ENCODE results near the gene TPRG1L.
"Not testable (repeated sequence)": the region's sequence is repeated elsewhere in the genome, so short reads cannot be mapped to it uniquely, and the experiment has no call there.

Gene TPRG1L

DNA sequence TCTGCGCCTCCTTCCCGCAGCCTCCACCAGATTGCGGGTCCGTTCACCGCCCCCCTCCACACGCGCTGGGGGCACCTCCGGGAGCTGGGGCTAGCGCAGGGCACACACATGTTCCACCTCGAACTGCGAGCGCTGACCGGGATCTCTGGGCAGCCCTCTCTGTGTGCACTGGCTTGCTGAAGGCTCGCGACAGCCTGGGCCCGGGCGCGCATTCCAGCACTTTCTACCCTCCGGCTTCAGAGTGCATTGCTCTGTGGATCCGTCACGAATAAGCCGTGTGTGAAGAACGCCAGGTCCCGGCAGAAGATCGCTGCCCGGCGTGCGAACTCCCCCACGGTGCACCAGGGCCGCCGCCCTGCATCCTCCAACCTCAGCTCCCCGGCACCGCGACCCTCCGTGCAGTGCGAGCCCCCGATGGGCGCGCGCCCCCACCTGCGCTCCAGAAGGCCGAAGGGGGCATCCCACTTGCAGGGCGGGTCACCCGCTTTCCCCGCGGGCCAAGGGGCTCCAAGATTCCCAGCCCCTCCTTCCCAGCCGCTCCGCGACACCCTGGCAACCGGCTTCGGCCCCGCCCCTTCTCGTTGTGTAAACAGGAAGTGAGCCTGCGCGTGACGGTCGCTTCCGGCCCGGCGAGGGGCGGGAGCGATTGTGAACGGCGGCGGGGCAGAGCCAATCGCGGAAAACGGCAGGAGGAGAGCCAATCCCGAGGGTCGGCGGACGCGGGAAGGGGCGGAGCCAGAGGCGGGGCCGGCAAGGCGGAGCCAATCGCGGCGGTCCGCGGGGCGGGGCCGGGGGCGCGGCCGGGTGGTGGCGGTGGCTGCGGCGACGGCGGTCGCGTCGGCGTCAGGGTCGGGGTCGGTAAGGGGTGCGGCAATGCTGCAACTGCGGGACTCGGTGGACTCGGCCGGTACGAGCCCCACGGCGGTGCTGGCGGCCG, at the start of gene TPRG1L:
Gene TPRG1L (plus strand): TSS at position 816 of the 937 bp plus-strand sequence. CDS start 58 bp downstream, at position 874.
- DNase-seq = no peak

DNA sequence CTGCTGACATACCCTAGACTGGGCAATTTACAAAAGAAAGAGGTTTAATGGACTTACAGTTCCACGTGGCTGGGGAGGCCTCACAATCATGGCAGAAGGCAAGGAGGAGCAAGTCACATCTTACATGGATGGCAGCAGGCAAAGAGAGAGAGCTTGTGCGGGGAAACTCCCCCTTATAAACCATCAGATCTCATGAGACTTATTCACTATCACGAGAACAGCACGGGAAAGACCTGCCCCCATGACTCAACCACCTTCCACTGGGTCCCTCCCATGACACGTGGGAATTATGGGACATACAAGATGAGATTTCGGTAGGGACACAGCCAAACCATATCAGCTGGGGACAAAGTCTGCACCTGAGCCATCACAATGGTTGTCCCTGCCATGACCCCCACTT, 49.3 kb upstream of the TPRG1L start:
- not testable (repeated sequence) for DNase-seq

DNA sequence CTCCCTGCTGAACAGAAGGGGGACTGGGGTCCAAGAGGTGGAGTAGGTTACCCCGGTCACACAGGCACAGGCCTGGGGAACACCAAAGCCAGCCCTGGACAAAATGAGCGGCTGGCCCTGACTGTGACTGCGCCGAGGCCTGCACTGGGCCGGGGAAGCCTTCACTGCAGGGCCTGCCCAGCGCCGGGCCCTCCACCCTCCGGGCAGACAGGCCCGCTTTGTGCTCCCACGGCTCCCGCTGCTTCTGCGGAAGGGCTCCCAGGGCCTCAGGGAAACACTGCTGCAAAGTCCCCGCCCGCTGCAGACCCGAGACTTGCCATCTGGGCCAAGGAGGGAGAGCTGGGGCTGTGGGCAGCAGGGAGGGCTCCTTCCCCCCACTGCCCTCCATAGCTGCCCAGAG, 48.8 kb upstream of the TPRG1L start:
- no peak for DNase-seq

DNA sequence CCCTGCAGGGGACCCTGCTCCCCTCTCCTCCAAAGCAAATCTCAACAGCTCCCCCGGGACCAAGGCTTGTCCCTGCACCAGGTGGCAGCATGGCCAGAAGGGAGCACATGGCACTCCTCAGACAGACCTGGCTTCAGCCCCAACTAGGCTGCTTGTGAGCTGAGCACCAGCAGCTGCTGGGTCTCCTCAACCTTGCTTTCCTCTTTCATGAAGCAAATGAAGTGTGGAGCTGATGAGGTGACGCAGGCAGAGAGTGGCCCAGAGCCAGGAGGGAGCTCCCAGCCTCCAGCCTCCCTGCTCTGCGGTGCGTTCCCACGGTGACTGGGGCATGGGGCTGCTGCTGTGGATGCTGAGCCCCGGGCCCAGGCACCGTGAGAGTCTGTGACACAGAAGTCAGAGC, 47.5 kb upstream of the TPRG1L start:
- DNase-seq = no peak

DNA sequence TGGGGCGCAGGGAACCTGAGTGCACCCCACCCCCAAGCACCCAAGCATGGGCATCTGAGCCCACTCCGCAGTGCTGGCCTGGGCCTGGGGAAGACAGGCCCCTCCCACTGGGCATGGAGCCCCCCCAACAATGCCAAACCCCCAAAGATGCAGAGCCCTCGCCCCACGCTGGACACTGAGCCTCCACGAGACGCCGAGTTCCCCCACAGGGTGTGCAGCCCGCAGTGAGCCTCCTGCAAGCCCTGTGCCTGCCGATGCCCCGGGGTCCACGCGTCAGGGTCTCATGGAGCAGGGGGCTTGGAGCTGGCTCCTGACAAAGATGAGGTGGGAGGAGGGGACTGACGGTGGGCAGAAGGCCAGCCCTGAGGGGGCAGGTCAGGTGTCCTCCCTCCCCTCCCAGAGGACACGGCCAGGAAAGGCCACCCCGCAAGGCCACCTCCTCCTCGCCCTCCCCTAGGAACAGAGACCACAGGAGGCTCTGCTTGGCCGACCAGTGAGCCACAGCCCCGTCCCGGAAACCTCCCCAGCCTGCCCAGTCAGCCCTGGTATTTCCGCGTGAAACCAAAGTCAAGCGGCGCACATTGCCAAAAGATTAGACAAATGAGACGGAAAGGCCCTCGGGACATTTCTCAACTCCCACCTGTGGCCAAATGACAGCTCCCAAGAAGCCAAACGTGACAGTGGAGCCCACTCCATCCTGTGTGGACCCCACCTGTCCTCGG, 46.9 kb upstream of the TPRG1L start:
- no peak for DNase-seq

DNA sequence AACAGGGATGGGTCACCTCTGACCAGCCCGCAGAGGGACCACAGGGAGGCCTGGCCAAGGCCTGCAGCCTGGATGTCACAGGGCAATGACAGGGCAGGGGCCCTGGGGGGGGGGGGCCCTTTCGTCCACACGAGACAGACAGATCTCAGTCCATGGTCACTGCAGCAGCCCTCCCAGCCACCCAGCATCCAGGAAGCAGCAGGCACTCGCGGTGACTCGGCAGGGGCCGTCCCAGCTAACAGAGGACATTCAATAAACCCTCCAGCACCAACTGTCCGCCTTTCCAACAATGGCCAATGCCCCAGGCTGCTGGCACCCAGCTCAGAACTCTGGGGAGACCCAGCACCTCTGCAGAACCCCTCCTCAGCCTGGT, 46.4 kb upstream of the TPRG1L start:
- no peak for DNase-seq

DNA sequence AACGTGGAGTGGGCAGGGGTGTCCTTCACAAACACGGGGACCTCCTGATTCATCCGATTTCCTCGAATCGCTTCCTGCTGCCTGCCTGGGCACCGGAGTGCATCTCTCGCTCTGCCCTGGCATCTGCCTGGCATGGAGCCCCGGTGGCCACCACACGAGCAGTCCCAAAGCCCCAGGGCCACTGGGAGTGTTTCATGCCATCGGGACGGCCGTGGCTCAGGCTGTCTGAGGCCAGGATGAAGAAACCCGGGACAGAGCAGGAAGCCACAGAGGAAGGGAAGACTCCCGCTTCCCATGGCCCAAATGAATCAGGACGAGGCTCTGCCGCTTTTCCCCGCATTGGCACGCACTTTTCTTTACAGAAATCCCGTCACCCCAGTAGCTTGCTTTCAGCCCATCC, 45.9 kb upstream of the TPRG1L start:
- no peak for DNase-seq

DNA sequence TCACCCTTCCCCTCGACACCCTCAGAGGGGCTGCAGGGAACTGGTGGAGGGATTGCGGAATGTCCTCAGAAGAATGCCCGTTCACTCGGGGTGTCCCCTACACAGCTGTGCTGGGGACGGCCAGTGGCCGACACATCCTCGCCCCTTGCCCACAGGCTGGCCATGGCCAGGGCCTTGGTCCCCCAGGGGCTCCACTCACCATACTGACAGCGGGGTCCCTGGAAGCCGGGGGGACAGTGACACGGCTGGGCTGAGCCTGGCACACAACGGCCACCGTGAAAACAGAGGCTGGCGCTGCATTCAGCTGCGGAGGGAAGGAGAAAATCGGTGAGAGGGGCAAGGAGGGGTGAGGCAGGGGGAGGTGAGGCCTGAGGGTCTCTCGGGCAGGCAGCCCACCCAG, 45.2 kb upstream of the TPRG1L start:
- no peak for DNase-seq

DNA sequence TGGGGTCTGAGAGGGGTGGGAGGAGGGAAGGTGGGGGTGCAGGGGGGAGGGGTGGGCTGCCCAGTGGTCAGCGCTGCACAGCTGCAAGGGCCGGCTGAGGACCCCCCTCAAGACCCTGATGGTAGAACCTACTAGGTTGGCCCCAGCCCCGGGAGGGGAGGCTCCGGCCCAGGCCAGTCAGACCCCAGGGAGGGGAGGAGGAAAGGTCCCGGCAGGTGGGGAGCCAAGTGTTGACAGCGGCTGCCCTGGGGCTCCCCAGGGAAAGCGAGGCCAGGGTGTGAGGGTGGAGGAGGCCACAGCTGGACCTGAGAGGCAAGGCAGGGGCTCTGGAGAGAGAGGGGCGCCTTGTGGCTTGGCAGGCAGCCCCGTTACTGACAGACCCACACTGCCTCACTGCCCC, 44.6 kb upstream of the TPRG1L start:
- no peak for DNase-seq

DNA sequence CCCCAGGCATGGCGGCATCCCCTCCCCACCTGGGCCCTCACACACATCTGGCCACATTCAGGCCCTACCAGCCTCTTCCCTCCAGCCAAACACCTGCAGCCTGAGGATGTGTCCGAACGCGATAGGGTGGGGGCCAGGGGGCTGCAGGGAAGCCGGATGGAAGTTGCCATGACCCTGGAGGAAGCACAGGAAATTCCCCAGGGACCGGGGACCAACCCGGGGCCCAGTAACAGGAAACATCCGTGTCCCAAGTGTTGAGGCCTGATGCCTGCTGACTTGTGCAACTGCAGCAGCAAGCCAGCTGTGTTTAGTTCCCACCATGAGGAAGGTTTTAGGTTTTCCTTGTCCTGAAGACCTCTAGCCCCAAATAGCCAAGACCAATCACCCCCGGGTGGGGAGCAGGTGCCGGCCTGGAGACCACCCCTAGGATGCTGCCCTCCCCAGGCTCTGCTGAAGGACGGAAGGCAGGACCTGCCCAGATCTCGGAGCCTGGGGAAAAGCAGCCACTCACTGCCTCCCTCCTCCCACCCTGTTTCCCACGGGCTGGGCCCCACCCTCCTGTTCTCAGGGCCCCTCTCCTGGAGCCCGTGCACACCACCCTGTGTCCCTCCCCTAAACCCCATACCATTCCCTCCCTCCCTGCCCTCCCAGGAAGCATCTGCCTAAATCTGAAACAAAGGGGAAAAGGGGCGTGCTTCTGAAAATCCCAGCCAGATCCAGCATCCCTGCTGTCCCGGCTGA, 43.3 kb upstream of the TPRG1L start:
- no peak for DNase-seq

DNA sequence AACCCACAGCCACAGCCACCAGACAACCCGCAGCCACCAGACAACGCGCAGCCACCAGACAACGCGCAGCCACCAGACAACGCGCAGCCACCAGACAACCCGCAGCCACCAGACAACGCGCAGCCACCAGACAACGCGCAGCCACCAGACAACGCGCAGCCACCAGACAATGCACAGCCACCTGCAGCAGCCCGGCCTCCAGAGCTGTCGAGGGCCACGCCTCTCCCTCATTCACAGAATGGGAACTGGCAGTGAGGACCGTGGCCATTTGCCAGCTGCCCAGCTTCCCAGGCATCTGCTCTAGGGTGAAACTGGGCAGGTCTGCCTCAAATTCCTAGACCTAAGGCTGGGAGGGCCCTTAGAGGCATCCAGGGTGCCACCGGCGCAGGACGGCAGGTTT, 41.1 kb upstream of the TPRG1L start:
- not testable (repeated sequence) for DNase-seq

DNA sequence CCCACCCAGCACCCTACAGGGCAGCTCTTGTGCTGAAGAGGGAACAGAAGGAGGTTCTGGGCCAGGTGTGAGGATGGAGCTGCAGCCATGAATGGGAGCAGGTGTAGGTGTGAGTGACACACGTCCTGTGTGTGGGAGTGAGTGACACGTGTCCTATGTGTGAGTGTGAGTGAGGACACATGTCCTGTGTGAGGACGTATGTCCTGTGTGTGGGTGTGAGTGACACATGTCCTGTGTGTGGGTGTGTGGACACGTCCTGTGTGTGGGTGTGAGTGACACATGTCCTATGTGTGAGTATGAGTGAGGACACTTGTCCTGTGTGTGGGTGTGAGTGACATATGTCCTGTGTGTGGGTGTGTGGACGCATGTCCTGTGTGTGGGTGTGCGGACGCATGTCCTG, 39.9 kb upstream of the TPRG1L start:
- no peak for DNase-seq

DNA sequence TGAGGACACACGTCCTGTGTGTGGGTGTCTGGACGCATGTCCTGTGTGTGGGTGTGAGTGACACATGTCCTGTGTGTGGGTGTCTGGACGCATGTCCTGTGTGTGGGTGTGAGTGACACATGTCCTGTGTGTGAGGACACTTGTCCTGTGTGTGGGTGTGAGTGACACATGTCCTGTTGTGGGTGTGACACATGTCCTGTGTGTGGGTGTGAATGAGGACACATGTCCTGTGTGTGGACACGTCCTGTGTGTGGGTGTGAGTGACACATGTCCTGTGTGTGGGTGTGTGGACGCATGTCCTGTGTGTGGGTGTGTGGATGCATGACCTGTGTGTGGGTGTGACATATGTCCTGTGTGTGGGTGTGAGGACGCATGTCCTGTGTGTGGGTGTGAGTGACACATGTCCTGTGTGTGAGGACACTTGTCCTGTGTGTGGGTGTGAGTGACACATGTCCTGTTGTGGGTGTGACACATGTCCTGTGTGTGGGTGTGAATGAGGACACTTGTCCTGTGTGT, 39.4 kb upstream of the TPRG1L start:
- not testable (repeated sequence) for DNase-seq

DNA sequence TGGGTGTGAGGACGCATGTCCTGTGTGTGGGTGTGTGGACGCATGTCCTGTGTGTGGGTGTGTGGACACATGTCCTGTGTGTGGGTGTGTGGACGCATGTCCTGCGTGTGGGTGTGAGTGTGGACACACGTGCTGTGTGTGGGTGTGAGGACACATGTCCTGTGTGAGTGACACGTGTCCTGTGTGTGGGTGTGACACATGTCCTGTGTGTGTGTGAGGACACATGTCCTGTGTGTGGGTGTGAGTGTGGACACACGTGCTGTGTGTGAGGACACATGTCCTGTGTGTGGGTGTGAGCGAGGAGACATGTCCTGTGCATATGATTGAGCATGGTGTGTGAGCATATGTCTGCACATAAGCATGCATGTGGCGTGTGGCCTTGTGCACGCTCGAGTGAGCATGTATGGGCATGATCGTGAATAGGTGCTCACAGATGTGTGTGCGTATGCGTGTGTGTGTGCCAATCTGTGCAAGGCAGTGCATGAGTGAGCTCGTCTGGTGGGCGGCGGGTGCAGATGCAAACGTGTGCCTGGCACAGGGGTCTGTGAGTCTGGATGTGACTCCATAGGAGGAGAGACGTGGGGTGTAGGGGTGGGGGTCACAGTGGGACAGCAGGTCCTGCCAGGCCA, 38.8 kb upstream of the TPRG1L start:
- no peak for DNase-seq

DNA sequence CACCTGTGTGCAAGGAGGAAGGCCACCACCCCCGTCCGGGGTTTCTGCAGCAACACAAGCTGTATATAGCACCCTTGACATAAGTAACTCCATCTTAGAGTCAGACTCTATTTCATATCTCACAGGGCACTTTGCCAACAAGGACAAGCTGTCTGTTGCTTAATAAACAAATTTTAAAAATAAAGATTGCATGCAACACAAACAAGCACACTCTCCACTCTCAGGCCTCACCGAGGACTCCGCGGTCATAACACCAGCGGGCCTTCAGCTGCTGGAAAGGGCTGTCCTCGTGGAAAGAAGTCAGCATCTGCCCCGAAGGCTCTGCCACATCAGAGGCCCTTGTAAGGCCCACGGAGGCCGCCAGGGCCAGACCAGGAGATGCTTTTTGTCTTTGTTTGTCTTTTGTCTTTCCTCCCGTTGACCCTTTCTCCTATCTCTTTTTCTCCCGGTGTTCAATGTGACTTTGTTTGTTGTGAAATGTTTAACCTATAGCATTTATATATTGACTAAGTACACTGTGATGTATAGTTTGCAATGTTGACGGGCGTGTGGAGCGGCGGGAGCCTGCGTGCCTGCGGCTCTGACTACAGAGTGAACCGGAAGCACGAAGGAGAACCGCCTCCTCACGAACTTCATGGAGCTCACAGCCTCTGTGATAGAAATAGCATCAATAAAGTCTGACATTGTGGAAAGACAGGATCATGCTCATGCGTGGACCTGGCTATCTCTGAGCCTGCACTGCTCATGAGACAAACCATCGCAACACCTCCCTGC, 37.6 kb upstream of the TPRG1L start:
- DNase-seq = no peak

DNA sequence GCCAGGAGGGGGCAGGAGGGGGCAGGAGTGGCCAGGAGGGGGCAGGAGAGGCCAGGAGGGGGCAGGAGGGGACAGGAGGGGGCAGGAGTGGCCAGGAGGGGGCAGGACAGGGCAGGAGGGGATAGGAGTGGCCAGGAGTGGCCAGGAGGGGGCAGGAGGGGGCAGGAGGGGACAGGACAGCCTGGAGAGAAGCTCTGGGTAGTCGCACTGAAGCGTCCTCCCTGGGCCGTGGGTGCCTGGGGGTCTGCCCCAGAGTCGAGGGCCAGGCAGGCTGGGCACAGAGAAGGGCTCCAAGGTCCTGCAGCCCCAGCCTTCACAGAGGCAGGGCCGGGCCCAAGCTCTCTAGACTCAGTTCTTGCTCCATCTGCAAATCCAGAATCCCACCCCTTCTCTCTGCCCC, 36.4 kb upstream of the TPRG1L start:
- DNase-seq = no peak

DNA sequence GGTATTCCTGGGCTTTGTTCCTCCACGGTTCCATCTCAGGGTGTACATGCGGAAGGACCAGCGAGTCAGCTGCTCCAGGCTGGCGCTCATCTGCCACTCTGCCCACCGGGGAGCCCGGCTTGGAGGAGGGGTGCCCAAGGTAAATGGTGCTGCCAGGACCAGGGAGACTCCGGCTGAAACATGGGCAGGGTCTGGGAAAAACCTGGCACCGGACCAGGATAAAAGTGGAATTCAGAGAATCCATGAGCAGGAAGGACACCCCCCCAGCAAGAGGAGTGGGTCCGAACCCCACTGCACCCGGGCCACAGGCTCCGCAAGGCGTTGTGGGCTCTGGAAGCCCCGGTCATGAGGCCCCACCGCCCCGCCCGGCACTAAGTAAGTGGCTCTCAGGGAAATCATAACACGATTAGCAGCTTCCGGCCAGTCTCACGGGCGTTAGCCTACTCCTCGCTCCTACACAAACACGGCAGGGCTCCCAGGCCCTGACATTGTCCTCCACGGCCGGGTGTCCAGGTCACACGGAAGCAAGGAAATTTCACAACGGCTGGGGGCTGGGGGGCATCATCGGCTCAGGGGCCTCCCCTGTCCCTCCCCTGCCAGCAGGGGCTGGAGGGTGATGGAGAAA, 34.6 kb upstream of the TPRG1L start:
- DNase-seq = no peak

DNA sequence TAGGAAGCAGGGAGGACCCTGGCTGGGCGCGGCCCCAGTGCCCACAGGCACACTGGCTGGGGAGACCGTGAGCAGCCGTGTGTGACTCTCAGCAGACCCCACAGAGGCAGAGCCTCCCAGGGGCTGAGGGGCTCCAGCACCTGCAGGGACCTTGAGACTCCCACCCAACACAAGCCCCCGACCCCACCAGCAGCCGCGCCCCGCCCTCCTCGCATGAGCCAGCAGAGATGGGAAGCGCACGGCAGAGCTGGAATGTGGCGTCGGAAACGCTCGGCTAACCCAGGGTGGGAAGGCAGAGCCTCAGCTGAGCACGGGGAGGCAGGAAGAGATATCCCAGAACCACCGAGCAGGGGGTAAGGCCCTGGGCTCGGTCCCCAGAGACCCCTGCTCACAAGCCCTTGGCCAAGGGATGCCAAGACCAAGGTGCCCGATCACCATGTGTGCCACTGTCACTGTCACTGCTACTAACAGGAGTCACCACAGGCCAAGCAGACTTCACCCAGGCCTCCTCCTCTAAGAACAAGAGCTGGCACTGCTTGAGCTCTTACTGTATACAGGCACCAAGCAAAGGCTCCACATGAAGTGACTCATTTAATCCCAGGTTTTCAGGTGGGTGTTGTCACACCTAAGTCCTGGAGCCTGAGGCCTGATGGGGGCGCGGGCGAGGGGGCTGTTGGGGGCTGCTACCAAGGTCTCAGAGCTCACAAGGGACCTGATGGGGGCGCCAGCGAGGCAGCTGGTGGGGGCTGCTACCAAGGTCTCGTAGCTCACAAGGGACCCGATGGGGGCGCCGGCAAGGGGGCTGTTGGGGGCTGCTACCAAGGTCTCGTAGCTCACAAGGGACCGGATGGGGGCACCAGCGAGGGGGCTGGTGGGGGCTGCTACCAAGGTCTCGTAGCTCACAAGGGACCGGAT, 33.6 kb upstream of the TPRG1L start:
- no peak for DNase-seq

DNA sequence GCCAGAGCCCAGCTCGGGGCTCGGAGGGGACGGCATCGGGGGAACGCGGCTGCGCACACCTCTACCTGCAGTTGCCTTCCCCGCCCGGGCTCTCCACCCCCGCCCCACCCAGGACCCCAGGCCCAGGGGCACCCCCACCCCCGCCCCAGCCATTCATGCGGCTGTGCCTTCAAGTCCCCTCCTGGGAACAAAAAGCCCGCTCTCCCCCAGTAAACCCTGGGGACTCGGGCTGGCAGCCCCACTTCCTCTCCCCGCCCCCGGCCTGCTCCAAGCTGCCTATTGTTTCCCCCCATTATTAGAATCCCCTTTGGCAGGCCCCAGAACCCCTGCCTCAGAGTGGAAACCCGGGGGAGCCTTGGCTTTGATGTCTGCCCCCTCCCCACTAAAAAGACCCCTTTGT, 31.5 kb upstream of the TPRG1L start:
- no peak for DNase-seq

DNA sequence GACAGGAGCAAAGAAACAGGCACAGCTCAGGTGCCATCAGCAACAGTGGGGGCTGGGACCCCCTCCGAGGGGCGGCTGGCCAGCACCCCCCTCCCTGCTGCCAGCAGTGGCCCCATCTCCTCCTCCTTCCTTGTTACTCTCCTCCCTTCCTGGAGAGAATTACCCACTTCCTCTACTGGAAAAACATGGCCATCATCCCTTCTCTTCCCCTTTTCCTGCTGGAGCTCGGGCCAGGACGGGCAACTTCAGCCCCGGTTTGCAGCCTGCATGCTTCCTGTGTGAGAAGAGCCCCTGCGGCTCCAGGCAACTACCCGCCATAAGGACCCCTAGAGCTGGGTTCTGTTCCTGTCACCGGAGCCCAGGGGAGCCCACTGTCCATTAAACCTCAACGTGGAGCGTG, 31.1 kb upstream of the TPRG1L start:
- DNase-seq = no peak
